Measurements from ENCODE around the gene COG5. TPM values are rescaled to one million over a fixed set of nuclear protein-coding genes. Genes with fewer than 3 reads are reported as not detected.

COG5 gene
- total and polyA plus RNA-seq, 2 of the 8 experiments (the other 6 are each of a cell fraction or from before 2014, with no cell fraction given): 10.5 to 28.1 TPM

DNA sequence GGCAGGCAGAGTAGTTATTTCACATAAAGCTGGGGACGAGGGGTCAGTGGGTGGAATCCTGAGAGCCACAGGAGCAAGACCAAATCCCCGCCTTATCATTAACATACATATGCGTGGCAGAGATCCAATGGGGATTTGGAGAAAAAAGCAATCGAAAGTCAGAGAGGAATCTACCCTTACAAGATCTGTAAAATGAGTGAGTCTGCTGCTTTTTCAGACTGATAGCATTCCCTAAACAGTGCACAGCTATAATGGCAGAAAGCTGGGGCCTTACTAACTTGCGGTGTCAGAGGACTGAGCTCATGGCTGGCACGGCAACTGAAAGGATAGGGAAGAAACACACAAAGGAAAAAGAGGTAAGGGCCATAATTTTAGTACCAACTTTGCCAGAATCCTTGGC is 68.8 kb downstream of the COG5 start:
- Histone ChIP-seq H3K9ac (replicated peaks in 1 of 4; ENCODE audit: extremely low read depth in 1 of 4, low read depth in 3 of 4, low read length in 3 of 4) (no peak overlapping the region), H2AK5ac (ENCODE audit: low read depth, low read length) (no peak overlapping the region), H3K36me3 (ENCODE audit: control insufficient read depth in 2 of 4, insufficient read depth in 4 of 4, low read length in 3 of 4) (no peaks in the 10 kb centered on the region), H3K23me2 (ENCODE audit: low read depth, low read length) (no peaks in the 10 kb centered on the region), H3K4me3 (ENCODE audit: extremely low read depth in 1 of 4, insufficient read depth in 2 of 4, low read depth in 3 of 4, low read length in 4 of 4) (no peak overlapping the region), H3K79me1 (ENCODE audit: low read depth, low read length) (no peaks in the 10 kb centered on the region), H2BK120ac (replicated peaks; ENCODE audit: low read depth, low read length) (no peak overlapping the region), H3K18ac (ENCODE audit: extremely low read depth, low read length) (no peak overlapping the region), H3K27me3 (replicated peaks in 1 of 4; ENCODE audit: control insufficient read depth in 3 of 4, extremely low read depth in 1 of 4, insufficient read depth in 3 of 4, low read length in 3 of 4) (no peaks in the 10 kb centered on the region), H2BK5ac (ENCODE audit: low read depth, low read length) (no peak overlapping the region), H4K5ac (ENCODE audit: insufficient read length, low read depth, low read length) (no peak overlapping the region), H2BK20ac (ENCODE audit: low read length) (no peak overlapping the region), H3K56ac (replicated peaks; ENCODE audit: insufficient read length, low read depth, low read length) (no peak overlapping the region), H3K4ac (replicated peaks; ENCODE audit: insufficient read length, low read depth, low read length) (no peak overlapping the region), H4K91ac (replicated peaks; ENCODE audit: insufficient read length, low read length) (no peak overlapping the region), H3K9me3 (ENCODE audit: insufficient read depth in 2 of 2, low read depth in 1 of 2, low read length in 1 of 2) (no peaks in the 10 kb centered on the region), H2AFZ (ENCODE audit: low read length) (no peak overlapping the region), H3K27ac (ENCODE audit: low read depth, low read length) (no peak overlapping the region), H2BK12ac (ENCODE audit: low read depth, low read length) (no peak overlapping the region), H2BK15ac (ENCODE audit: low read length) (no peak overlapping the region), H4K20me1 (replicated peaks in 1 of 2; ENCODE audit: control insufficient read depth in 1 of 2, insufficient read depth in 2 of 2, low read length in 2 of 2) (no peaks in the 10 kb centered on the region), H3K79me2 (ENCODE audit: control insufficient read depth in 1 of 2, insufficient read depth in 2 of 2, low read length in 2 of 2) (peaks cover 0 to 35% of the 10 kb centered on the region in 2 experiments; a peak in 2 of 4 replicates), H4K8ac (ENCODE audit: extremely low read depth, insufficient read depth, low read length) (no peak overlapping the region), H3K23ac (ENCODE audit: insufficient read length) (no peak overlapping the region), H3K4me2 (ENCODE audit: insufficient read depth in 1 of 2, low read depth in 2 of 2, low read length in 2 of 2) (no peak overlapping the region), H3K4me1 (replicated peaks in 1 of 4; ENCODE audit: control insufficient read depth in 3 of 4, insufficient read depth in 4 of 4, low read length in 3 of 4) (peaks cover 0 to 2% (median 0%) of the 10 kb centered on the region in 4 experiments; a peak in 1 of 7 replicates), H3K14ac (ENCODE audit: insufficient read length) (no peak overlapping the region)
- TF ChIP-seq POLR2AphosphoS5 (IDR thresholded peaks at IDR 0.05; ENCODE audit: low read depth, low read length): no peak
- DNase-seq (ENCODE audit: low read depth in 1 of 2, low spot score in 2 of 2): no peak
- ChIA-PET POLR2A (ENCODE audit: partially characterized antibody) (no interaction called here), CTCF (ENCODE audit: partially characterized antibody) (interaction anchor here (1.1 kb wide), 1 partner anchor 10 kb away, joined by 3 read pairs; no protein-coding TSS in a partner anchor)
- FAIRE-seq: no peak
- 89% methylated on average over 6 of the region's 6 CpGs; no CpG with 5 or more reads in 1 of the 2 experiments for WGBS, 2 experiments (ENCODE audit: extremely low coverage in 1 of 2, insufficient coverage in 1 of 2, insufficient read length in 1 of 2, insufficient replicate concordance in 2 of 2, low coverage in 1 of 2, low lambda C conversion rate in 2 of 2, missing lambda C conversion rate in 1 of 2)
